ENCODE data around the gene AMZ1.

GRCh38 chr7:2708041-2708440 lies 20.0 kb downstream of the AMZ1 start:
- TF ChIP-seq POLR2A (IDR thresholded peaks at IDR 0.05; ENCODE audit: low read depth) (no peak), POLR2AphosphoS5 (IDR thresholded peaks at IDR 0.05) (no peak)
